HG02870 (cell line): Measurements from ENCODE around the gene NPAS2.

Experiments used
- ATAC-seq: cut with Tn5 transposase; IDR thresholded peaks from one replicate; pipeline ENCODE4 v1.9.1; 2021; ENCODE audit warnings: mild to moderate bottlenecking, moderate library complexity; ENCODE audit not compliant: unreplicated experiment

NPAS2 gene

DNA sequence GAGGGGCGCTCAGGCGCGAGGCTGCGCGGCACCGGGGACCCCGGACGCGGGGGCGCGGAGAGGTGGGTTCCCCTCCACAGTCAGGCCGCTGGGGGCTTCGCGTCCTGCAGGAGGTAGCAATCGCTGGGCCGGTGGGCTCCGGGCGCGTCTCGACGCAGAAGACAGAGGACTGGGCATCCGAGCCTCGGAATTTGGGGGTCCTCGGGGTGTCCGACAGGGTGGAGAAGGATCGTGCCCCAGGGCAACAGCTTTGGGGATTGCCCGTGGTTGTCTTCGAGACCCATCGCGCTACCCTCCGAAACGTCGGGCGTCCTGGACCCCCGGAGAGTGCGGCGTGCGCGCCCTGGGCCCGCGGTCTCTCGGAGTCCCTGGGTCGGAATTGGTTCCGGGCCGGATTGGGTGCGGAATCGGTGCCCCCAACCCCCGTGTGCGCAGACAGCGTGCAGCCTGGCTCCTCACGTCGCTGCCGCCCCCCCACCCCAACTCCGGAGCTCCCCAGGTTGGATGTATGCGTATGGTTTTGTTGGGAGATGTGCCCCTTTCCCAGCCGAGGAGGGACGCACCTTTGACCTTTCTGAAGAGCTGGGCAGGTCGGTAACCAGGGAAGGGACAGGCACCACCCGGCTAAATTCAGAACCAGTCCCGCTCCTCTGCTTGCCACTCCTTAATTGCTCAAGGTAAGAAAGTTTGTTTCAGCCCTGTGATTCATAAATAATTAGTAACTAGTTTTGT is 750 bp downstream of the NPAS2 start:
- no peak for ATAC-seq

DNA sequence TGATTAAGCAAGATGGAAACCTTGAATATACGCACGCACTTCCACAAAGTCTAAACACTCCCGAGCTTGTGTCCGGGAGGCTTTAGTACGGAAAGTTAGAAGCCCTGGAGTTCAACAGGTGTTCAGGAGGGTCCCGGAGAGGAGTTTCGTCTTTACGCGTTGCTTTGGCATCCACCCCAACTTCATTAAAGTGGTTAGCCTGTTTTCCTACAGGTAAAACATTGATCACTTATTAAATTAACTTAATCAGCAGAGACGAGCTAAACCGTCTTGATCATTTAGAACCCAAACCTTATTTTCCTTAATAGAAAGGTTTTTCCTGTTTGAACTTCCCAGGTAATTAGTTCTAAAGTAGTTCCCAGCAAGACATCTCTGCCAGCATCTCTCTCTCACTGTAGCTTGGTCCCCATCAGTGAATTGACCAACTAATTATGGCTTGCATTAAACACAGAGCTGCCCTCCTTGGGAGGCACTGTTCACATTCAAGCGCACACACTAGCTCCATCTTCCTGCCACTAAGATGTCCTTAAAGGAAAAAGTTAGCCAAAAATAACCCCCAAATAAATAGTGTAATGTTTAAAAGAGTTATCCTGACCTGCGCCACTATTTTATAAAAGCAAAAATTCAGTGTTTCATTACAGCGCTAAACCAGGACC is 1.4 kb downstream of the NPAS2 start:
- no peak for ATAC-seq

DNA sequence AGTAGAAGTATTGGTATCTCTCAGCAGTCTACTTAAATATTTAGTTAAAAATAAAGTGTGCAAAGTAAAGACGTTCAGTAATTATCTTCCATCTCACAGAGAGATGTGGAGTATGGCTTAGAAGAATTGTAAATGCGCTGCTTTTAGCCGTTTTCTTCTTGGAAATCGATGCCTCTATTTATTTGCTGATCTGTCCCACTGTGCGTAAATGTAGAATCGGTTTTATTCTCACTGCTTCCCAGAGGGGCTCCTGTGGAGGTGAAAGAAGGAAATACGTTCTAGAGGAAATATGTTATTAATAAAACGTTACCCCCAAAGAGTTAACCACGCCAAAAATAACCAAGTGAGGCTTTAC is 1.9 kb downstream of the NPAS2 start:
- ATAC-seq = no peak

DNA sequence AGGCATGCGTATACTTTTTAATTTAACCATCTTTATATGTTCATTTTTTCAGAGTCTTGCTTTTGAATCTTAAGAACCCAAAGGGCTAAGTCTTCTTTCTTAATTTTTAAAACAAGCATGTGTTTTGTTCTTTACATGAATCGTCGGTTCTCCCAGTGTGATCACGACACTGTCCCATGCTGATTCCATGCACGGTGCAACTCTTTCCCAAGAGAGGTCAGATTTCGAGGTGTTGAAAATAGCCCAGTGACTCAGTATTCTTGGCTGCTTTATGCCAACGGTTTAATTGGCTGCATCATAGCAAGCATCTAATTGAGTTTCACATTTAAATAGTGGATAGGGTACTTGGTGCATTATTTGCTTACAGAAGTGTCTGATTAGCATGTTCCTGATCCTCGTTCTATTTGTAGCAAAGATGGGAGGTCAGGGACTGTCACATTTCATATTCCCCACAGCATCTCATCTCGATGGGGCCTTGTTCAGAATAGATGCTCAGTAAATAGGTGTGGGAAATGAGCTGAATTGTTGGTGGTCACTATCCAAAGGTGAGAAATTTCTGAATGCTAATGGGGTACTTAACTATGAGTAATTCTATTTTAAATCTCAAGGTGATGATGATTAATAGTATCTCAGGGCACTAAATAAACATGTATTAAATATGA is 2.8 kb downstream of the NPAS2 start:
- no peak for ATAC-seq

DNA sequence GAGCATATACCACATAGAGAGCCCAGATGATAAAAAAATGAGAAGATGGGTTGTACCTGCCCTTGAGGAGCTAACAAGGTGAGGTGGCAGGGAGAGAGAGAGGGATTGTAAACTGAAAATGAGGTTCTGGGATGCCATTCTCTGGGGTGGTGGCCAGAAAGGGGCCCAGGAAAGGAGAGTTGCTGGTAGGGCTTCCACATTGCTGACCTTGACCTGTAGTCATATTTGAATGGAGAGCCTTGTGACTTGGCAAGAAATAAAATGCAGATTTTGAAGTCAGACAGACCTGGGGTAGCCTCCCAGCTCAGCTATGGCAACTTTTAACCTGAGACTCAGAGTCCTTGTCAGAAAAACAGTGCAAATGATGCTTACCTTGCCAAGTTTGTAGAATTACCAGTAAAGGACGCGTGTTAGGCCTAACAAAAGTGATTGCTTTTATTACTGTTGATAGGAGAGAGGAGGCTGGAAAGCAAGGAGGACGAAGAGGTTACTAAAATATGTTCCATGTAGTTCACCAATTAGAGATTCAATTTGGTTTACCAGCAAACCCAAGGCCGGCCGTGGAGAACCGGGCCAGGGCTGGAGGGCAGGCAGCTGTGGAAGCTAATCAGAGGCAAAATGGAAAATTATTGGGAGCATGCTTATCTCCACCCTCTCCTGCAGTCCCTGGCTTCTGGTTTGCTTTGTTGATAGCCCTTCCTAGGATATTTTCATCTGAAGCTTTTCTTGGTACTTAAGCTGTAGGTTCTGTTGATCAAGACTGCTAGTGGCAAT is 3.9 kb downstream of the NPAS2 start:
- no peak for ATAC-seq

DNA sequence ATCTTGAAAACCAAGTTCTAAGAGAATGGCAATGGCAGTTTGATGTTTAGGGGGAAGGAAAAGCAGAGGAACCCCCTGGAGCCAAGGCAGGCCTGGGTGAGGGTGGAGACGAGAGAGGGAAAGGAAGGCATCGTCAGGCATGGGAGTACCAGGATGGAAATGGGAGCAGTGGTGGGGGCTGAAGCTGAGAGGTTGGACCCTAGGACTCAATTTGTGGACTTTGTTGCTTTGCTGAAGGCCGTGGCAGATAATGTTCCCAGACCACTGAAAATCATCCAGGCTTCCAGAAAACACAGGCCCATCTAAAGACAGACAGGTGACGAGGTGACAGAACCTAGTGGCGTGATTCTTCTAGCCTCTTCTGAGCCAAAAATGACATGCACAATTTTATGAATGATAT is 4.9 kb downstream of the NPAS2 start:
- no peak for ATAC-seq

DNA sequence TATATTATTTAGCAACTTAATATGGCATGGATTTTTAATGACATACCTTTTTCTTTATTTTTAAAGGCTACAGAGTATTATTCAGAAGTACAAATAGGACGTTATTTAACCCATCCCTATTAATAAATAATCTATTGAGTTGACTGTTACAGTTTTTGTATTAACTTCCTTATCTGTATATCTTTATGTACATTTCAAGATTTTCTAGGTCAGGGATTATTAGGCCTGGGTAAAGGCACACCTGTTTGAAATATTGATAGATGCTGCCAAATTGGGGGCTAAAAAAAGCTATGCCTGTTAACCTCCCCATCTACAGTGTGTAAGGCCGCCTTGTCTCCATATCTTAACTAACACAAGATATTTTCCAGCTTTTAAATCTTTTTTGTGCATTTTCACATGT is 6.6 kb downstream of the NPAS2 start:
- no peak for ATAC-seq

DNA sequence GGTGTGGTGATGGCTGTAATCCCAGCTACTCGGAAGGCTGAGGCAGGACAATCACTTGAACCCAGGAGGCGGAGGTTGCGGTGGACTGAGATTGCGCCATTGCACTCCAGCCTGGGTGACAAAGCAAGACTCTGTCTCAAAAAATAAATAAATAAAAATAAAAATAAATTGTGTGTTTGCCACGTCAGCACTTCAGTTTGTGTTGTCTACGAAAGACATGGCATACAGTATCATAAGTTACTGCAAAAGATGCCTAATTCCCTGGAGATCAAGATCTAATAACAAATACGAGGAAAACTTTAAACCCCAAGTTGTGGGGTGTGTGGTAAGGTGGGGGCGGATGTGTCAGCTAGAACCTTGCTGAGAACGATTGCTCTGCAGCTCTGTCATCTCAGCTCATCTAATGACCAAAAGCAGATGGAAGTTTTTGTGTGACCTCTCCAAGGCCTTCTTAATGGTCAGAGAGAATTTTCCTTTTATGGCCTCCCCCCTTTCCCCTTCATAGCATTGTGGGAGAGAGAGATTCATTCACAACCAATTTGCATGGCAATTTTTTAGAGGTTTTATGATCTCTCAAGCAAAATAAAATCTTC is 11.3 kb downstream of the NPAS2 start:
- ATAC-seq = no peak

DNA sequence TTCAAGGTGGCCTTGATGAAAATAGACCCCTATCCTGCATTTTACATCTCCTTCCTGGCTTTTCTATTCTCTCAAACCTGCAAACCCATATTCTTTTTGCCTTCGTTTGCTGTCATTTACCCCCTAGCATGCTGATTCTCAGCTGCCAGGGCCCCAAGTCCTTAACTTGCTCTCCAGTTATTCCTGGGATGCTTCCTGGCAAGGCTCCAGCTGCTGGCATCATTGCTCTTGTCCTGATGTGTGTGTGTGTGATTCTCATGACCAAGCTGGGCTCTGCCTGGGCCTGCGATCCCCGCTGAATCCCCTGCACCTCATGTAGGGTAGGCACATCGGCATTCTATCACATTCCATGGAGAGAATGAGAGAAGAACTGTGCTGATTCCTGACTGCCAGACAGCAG is 11.9 kb downstream of the NPAS2 start:
- ATAC-seq = no peak

DNA sequence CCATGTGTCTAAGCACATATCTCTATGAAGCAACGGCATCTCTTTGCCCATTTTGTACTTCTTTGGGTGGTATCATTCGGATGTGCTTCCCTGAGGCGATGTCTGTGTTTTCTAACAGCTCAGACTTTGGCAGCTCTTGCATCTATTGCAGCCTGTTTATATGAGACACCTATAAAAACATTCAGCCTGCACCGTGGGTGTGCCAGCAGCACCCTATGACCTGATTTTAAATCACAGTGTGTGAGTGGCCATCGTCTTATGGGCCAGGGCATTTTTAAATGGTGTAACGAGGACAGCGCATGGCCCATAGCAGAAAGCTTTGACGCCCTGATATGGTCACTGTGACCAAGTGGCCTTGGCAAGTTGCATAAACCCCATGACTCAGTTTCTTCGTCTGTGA is 12.9 kb downstream of the NPAS2 start:
- no peak for ATAC-seq

DNA sequence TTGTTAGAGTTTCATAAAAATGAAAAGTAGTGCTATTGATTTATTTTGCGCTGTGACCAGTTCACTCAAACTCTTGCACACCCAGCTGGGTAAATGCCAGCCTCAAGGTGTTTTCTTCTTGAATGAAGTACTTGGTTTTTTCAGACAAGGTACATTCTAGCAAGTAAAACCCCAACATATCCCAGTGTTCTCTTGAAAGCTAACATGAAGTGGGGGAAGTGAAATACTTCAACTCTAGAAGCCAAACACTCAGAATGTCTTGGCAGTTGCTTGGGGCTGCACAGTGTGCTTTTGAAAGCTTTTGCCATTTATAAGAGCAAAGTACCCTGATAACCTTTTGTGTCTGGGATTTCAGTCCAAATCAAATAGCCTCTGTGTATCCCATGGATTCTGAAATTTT is 13.4 kb downstream of the NPAS2 start:
- ATAC-seq = no peak

DNA sequence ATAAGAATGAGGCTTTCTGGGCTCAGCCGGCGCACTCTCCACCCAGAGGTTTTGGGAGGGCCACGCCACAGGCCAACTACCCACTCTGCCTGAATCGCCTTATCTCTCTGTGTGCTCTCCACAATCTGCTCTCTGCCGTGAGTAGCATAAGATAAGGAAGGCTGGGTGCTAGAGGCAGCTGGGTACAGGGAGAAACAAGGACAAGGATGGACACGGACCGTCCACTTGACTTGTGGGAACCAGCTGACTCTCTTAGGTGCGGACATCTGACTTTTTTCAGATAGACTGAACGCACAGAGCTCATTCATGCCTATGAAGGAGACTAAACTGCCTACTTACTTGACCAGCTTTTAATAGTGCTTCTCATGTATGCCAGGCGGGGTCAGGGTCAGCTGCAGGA is 14.3 kb downstream of the NPAS2 start:
- no peak for ATAC-seq

DNA sequence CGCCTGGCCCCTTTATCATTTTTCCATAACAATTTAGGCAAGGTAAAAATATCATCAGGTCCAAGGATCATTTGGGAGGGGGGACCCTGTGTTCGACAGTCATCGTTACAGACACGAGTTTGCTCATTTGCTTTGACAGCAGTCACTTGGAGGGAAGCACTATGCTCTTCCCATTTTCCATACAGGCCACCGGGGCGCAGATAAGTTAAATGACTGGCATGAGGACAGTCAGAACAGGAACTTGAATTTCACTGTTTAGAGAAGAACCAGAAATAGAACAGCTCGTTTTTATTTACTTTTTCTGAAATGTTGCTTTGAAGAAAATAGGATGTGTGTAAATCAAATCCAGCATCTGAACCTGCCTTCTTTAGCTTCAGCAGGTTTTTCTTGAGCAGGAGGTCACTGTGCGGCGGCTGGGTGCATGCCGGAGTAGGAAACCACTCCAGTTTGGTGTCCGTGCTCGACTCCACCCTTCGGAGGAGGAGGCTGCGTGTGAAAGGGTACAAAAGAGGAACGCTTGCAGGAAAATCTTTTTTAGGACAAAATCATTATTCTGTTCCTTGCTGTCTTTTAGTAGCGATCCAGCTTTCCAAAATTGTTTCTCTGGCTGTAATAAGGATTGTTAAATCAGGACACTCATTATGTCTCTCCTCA is 15.2 kb downstream of the NPAS2 start:
- no peak for ATAC-seq

DNA sequence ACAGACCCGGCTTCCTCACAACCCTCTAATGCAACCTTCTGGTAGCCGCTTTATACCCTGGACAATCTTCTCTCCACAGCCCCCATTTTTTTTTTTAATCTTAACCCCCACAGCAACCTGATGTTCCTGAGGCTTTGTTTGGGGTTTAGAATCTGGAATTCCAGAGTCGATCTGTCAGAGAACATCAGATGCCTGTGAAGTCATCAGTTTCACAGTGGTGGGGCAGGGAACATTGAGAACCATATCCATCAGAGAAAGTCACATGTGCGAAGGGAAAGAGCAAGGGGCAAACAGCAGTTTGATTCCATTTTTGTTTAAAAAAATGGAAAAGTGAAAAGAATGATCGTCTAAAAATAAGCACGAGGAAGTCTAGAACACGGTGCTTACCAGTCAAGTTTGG is 20.6 kb downstream of the NPAS2 start:
- ATAC-seq = no peak

DNA sequence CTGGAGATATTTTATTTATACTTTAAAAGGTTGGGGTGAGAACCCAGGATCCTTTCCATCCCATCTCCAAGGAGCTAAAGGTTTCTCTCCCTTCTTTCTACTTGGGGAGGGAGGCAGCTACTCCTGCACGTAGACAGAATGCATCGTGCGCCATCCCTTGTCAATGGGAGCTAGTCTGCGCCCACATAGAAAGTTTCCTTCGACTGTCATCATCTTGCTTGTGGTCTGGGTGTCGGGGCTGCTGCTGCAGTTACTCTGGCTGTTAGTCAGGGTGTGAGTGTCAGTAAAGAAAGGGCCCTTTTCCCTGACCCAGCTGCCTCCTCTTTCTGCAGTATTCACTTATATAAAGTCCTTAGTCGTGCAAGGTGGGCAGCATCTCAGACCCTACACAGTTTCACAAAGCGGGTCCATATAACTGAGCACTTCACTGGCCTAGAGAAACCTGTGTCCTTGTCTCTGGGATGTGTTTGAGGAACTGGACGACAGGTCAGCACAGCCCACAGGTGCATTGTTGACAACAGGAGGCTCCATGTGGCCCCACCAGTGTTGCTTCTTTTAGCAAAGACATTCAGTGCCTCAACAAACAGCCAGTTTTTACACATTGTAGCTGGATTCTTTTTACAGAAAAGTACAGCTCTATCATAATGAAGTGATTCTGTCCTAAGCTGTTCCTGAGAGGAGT is 22.4 kb downstream of the NPAS2 start:
- ATAC-seq = no peak

DNA sequence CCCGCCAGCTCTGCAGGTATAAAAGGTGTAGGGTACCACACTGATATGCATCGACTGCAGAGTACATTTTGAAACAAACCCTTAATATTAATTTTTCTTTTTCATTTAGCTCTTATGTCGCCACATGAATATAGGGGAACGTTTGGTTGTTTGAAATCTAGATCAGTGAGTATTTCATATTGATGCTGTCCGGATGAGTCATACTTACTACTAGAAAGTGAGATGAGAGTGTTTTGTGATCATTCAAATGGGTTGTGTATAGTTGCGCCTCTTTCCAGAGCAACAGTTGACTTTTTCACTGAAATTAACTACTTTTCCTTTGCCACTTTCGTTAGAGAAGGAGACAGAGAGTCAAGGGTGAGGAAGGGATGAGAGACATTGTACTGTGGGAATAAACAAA is 24.6 kb downstream of the NPAS2 start:
- ATAC-seq = no peak

DNA sequence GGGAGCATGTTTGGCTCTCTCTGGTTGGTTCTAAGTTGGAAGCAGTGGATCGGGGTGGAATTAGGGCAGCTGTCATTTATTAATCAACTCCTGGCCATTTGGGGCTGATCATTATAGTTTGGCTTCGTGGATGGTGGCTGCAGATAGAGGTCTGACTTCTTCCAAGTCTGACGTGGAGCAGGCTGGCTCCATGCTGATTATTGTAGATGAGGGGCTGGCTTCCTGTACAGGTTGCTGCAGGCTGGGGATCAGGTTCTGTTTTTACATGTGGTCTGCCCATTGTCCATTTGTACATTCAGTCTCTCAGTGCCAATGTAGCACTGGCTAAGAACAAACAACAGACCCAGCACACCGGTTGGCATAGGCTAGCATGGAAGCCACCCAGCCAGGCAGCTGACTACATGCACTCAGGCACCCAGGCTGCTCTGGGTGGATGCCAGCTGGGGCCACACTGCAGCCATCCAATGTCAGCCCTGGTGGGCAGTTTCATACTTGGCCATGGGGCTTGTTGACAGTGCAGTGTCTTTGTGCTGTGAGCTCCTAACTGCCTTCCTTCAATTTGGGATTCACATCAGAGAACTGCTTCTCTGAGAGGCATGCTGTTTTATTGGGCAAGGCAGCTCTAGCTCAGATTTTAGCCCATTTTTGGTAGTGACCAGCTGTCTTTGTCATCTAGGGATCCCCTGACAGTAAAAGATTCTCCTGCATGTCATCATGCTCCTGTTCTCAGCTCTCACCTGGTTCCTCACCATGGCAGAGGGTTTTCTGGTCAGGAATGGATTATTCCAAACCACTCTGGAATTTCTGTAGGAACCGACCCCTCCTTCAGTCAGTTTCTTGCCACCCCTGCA is 25.4 kb downstream of the NPAS2 start:
- no peak for ATAC-seq

DNA sequence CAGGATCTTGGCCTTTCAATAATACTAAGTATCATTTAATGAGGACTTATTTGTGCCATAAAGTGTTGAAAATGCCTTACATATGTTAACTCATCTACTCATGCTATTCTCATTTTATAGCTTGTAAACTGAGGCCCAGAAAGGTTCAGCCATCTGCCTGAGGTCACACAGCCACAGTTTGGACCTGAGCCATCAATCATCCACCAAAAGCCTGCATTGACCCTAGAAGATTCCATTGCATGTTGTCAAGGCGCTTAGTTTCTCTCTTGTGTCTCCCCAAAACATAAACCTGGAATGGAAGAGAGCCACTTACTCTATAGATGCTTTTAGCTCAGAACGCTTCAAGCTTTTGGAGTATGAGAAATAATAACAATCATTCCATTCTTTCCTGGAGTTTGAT is 26.8 kb downstream of the NPAS2 start:
- no peak for ATAC-seq

DNA sequence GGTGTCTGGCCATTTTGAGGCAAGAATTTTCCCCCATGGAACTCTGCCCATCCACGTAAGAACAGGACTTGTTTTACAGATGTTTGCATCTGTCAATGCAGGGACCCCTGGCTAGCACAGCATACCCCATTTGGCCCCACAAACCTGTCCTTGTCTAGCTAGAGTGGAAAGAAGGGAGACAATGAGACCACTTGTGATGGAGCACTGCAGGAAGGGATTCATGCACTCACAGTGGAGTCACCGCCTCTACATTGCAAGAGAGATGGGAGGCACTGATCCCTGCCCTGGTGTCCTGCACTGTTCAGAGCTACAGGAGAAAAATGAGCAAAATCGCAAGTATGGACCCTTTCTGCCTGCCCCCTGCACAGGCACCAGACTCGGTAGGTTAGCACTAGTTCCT is 32.5 kb downstream of the NPAS2 start:
- no peak for ATAC-seq
